Activated gamma-delta T cell treated with anti-CD3 and anti-CD28 coated beads, Interleukin-2, amount 50 U/mL, for 16 hours (primary cell): ENCODE measurements around the gene KCNJ4.
"Not testable (repeated sequence)": the region's sequence is repeated elsewhere in the genome, so short reads cannot be mapped to it uniquely, and the experiment has no call there.

Experiments used
- DNase-seq: peaks from one replicate; pipeline ENCODE4 v3.0.0-alpha.2; 2020; ENCODE audit warnings: low read depth

Gene KCNJ4

GRCh38 chr22:38470179-38470578 is 15.2 kb upstream of the KCNJ4 start:
- not testable (repeated sequence) for DNase-seq

GRCh38 chr22:38469306-38469781 is 14.3 kb upstream of the KCNJ4 start:
- no peak for DNase-seq

GRCh38 chr22:38468443-38469305 is 13.7 kb upstream of the KCNJ4 start:
- DNase-seq = no peak

- peak; percentile 24 for DNase-seq
Measured at GRCh38 chr22:38467904-38468442, 13.0 kb upstream of the KCNJ4 start, which contains the start of gene KDELR3. Gene KDELR3 (plus strand): TSS chr22:38468096. CDS start chr22:38468234, 138 bp downstream.

- DNase-seq = no peak
Measured at GRCh38 chr22:38467438-38467903, 12.5 kb upstream of the KCNJ4 start.

- no peak for DNase-seq
Measured at GRCh38 chr22:38465673-38466490, 10.9 kb upstream of the KCNJ4 start.

GRCh38 chr22:38464992-38465672 is 10.1 kb upstream of the KCNJ4 start:
- no peak for DNase-seq

- no peak for DNase-seq
Measured at GRCh38 chr22:38462960-38463784, 8.2 kb upstream of the KCNJ4 start.

- peak; percentile 20 for DNase-seq
Measured at GRCh38 chr22:38461414-38462081, 6.5 kb upstream of the KCNJ4 start.

GRCh38 chr22:38461057-38461413 is 6.0 kb upstream of the KCNJ4 start:
- DNase-seq = no peak

GRCh38 chr22:38460426-38460840 is 5.4 kb upstream of the KCNJ4 start:
- no peak for DNase-seq

- DNase-seq = no peak
Measured at GRCh38 chr22:38456841-38457699, 2.1 kb upstream of the KCNJ4 start.

GRCh38 chr22:38456272-38456835 is 1.4 kb upstream of the KCNJ4 start:
- DNase-seq = no peak

- DNase-seq = no peak
Measured at GRCh38 chr22:38455530-38456271, 702 bp upstream of the KCNJ4 start.

- no peak for DNase-seq
Measured at GRCh38 chr22:38454353-38455075, 485 bp downstream of the KCNJ4 start.

- no peak for DNase-seq
Measured at GRCh38 chr22:38453996-38454352, 1.0 kb downstream of the KCNJ4 start.

- no peak for DNase-seq
Measured at GRCh38 chr22:38453066-38453672, 1.8 kb downstream of the KCNJ4 start.
